ENCODE data around the gene RIBC2. TPM values are rescaled to one million over a fixed set of nuclear protein-coding genes. Genes with fewer than 3 reads are reported as not detected.
"Not testable (repeated sequence)": the region's sequence is repeated elsewhere in the genome, so short reads cannot be mapped to it uniquely, and the experiment has no call there.

Gene RIBC2
- polyA plus RNA-seq, 6 donors from 2014 or later, result 0.20 TPM; not detected in 5

GRCh38 chr22:45428391-45429385 lies 15.2 kb downstream of the RIBC2 start:
- H3K36me3 Mint-ChIP-seq, result peaks cover 0 to 16% of the 10 kb centered on the region in 2 donors

DNA sequence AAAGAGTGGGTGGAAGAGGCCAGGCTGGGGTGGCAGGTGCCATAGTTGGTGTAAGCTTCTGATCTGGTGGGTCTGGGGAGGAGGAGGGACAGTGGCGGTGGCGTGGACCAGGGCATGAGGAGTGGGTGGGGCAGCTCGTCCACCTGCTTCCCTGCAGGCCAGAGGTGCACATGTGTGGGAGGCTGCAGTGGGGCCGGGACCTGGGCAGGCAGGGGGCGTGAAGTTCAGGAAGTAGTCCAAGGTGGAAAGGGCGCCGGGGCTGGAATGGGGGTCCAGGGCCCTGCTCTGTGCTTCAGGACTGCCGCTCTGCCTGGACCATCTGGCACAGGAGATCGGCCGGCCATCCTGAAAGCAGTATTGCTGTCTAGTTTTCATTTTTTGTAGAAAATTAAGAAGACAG lies 15.9 kb downstream of the RIBC2 start:
- Mint-ChIP-seq H3K36me3 (peaks cover 0 to 16% of the 10 kb centered on the region in 2 donors), H3K4me1 (peaks cover 18 to 34% (median 20%) of the 10 kb centered on the region in 3 donors), H3K9me3 (peaks cover 0 to 11% (median 8%) of the 10 kb centered on the region in 7 donors), H3K27ac (peak overlapping the region in 5 of 6 donors; percentile 29 to 90 (median 83)), H3K27me3 (peaks cover 0 to 25% (median 0%) of the 10 kb centered on the region in 3 donors), H3K4me3 (peak overlapping the region in 7 of 8 donors; percentile 44 to 91 (median 66))
- DNase-seq (no peak), ATAC-seq (ENCODE audit: low read depth in 2 of 2) (no peak)

More at GRCh38 chr22:45428391-45429385, 15.2 kb downstream of the RIBC2 start:
- ATAC-seq (ENCODE audit: low read depth in 2 of 2), result no peak
- Mint-ChIP-seq H3K4me1 (peaks cover 18 to 34% (median 20%) of the 10 kb centered on the region in 3 donors), H3K4me3 (peak overlapping the region; percentile 44 to 91 (median 72)), H3K27ac (peak overlapping the region in 4 of 6 donors; percentile 29 to 90 (median 76)), H3K27me3 (peaks cover 0 to 25% (median 0%) of the 10 kb centered on the region in 3 donors), H3K9me3 (peaks cover 0 to 11% (median 8%) of the 10 kb centered on the region in 7 donors)
- no peak for DNase-seq

GRCh38 chr22:45429981-45430775 lies 16.7 kb downstream of the RIBC2 start:
- H3K4me3 Mint-ChIP-seq, result peak overlapping the region in 2 of 8 donors; percentile 54 to 91
- peaks cover 0 to 16% of the 10 kb centered on the region in 2 donors for H3K36me3 Mint-ChIP-seq
- ATAC-seq (ENCODE audit: low read depth in 2 of 2) (no peak), DNase-seq (no peak)
- H3K27ac Mint-ChIP-seq, result peak overlapping the region in 1 of 6 donors; percentile 74
- peaks cover 0 to 25% (median 0%) of the 10 kb centered on the region in 3 donors for H3K27me3 Mint-ChIP-seq
- H3K4me1 Mint-ChIP-seq, result peaks cover 18 to 34% (median 21%) of the 10 kb centered on the region in 3 donors
- H3K9me3 Mint-ChIP-seq, result peaks cover 0 to 11% (median 8%) of the 10 kb centered on the region in 7 donors

- H3K4me1 Mint-ChIP-seq, result peaks cover 25 to 41% (median 25%) of the 10 kb centered on the region in 3 donors
- no peak overlapping the region for H3K27ac Mint-ChIP-seq
- DNase-seq, result no peak
- H3K4me3 Mint-ChIP-seq, result no peak overlapping the region
- ATAC-seq (ENCODE audit: low read depth in 2 of 2), result no peak
- peaks cover 0 to 11% (median 8%) of the 10 kb centered on the region in 7 donors for H3K9me3 Mint-ChIP-seq
- H3K27me3 Mint-ChIP-seq, result peaks cover 0 to 24% (median 4%) of the 10 kb centered on the region in 3 donors
- H3K36me3 Mint-ChIP-seq, result peaks cover 0 to 15% of the 10 kb centered on the region in 2 donors
Observed at GRCh38 chr22:45430871-45431270, 17.4 kb downstream of the RIBC2 start.

GRCh38 chr22:45434981-45435380 lies 21.5 kb downstream of the RIBC2 start:
- Mint-ChIP-seq H3K36me3 (no peaks in the 10 kb centered on the region), H3K4me1 (peaks cover 8 to 18% (median 8%) of the 10 kb centered on the region in 3 donors), H3K9me3 (peaks cover 0 to 2% (median 0%) of the 10 kb centered on the region in 7 donors), H3K27me3 (peaks cover 0 to 12% (median 5%) of the 10 kb centered on the region in 3 donors), H3K27ac (no peak overlapping the region), H3K4me3 (peak overlapping the region in 1 of 8 donors; percentile 9)
- ATAC-seq (ENCODE audit: low read depth in 2 of 2) (no peak), DNase-seq (no peak)

DNA sequence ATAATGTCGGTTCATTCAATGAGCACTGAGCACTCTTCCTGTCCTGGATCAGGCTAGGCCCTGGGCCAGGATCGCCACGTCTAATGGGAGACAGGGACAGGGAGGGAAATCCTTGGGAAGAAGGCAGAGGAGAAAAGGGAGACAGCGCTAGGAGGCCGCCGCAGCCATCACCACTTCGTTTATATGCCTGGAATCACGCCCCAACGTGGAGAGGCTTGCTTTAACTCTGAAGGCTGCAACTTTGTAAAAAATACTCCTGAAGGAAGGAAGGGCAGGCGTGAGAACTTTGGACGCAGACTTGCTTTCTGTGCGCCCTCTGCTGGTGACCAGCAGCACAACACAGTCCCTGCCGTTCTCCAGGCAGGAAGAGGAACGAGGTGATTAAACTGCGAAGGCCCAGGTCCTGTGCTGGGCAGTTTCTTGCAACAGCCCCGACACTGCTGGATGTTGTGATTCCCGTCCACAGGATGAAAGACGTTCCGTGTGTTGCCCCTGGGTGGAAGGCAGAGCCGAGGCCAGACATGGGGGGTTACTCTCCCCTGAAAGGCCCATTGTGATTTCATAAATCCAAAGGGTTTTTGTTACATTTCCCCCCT lies 22.1 kb downstream of the RIBC2 start:
- Mint-ChIP-seq H3K27me3 (peaks cover 3 to 17% (median 5%) of the 10 kb centered on the region in 3 donors), H3K4me3 (peak overlapping the region in 3 of 8 donors; percentile 10 to 75 (median 12)), H3K4me1 (peaks cover 9 to 21% (median 10%) of the 10 kb centered on the region in 3 donors), H3K9me3 (peaks cover 0 to 2% (median 0%) of the 10 kb centered on the region in 7 donors), H3K36me3 (no peaks in the 10 kb centered on the region), H3K27ac (peak overlapping the region in 3 of 6 donors; percentile 55 to 73 (median 70))
- DNase-seq, result peak; percentile 74
- ATAC-seq (ENCODE audit: low read depth in 2 of 2), result peak; percentile 85 to 91

DNA sequence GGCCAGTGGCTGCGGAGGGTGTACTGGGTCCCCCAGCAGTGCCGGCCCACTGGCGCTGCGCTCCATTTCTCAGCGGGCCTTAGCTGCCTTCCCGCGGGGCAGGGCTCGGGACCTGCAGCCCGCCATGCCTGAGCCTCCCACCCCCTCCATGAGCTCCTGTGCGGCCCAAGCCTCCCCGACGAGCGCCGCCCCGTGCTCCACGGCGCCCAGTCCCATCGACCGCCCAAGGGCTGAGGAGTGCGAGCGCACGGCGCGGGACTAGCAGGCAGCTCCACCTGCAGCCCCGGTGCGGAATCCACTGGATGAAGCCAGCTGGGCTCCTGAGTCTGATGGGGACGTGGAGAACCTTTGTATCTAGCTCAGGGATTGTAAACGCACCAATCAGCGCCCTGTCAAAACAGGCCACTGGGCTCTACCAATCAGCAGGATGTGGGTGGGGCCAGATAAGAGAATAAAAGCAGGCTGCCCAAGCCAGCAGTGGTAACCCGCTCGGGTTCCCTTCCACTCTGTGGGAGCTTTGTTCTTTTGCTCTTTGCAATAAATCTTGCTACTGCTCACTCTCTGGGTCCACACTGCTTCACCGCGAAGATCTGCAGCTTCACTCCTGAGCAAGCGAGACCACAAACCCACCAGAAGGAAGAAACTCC lies 23.5 kb downstream of the RIBC2 start:
- not testable (repeated sequence) for H3K36me3 Mint-ChIP-seq; DNase-seq; H3K9me3 Mint-ChIP-seq; H3K4me3 Mint-ChIP-seq; ATAC-seq (ENCODE audit: low read depth in 2 of 2)
- peaks cover 8 to 26% (median 11%) of the 10 kb centered on the region in 3 donors for H3K27me3 Mint-ChIP-seq
- H3K4me1 Mint-ChIP-seq, result peaks cover 13 to 25% (median 20%) of the 10 kb centered on the region in 3 donors
- peak overlapping the region in 1 of 6 donors; percentile 3 for H3K27ac Mint-ChIP-seq

DNA sequence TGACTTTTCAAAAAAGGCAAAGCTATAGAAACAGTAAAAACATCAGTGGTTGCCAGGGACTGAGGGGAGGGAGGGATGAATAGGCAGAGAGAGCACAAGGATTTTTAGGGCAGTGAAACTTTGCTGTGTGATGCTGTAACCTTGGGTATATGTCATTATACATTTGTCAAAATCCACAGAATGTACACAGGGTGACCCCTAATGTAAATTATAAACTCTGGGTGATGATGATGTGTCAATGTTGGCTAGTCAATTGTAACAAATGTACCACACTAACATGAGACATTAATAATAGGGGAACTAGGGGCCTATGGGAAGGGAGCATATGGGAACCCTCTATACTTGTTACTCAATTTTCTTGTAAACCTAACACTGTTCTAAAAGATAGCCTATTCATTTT lies 24.8 kb downstream of the RIBC2 start:
- H3K4me1 Mint-ChIP-seq, result peaks cover 11 to 21% (median 20%) of the 10 kb centered on the region in 3 donors
- H3K36me3 Mint-ChIP-seq, result no peaks in the 10 kb centered on the region
- peaks cover 8 to 35% (median 11%) of the 10 kb centered on the region in 3 donors for H3K27me3 Mint-ChIP-seq
- no peak overlapping the region for H3K27ac Mint-ChIP-seq
- ATAC-seq (ENCODE audit: low read depth in 2 of 2) (no peak), DNase-seq (no peak)
- H3K4me3 Mint-ChIP-seq, result no peak overlapping the region
- H3K9me3 Mint-ChIP-seq, result peaks cover 0 to 2% (median 0%) of the 10 kb centered on the region in 7 donors

DNA sequence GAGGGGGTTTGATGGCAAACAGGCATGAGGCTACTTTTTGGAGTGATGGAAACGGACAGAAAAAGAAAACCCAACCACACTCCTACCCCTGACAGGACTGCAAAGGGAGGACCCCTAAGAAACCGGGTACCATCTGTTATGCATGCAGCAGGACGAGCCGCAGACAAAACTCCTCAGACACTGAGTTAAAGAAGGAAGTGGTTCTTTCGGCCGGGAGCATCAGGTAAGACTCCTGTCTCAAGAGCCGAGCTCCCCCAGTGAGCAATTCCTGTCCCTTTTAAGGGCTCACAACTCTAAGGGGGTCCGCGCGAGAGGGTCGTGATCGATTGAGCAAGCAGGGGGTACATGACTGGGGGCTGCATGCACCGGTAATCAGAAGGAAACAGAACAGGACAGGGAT lies 27.2 kb downstream of the RIBC2 start:
- not testable (repeated sequence) for DNase-seq, H3K36me3 Mint-ChIP-seq, H3K9me3 Mint-ChIP-seq
- peak in 1 of 2 donors; percentile 26 for ATAC-seq (ENCODE audit: low read depth in 2 of 2)
- peak overlapping the region; percentile 3 to 73 (median 56) for H3K4me3 Mint-ChIP-seq
- H3K4me1 Mint-ChIP-seq, result peaks cover 5 to 15% (median 14%) of the 10 kb centered on the region in 3 donors
- peak overlapping the region in 3 of 6 donors; percentile 16 to 82 (median 80) for H3K27ac Mint-ChIP-seq
- peaks cover 10 to 43% (median 11%) of the 10 kb centered on the region in 3 donors for H3K27me3 Mint-ChIP-seq

DNA sequence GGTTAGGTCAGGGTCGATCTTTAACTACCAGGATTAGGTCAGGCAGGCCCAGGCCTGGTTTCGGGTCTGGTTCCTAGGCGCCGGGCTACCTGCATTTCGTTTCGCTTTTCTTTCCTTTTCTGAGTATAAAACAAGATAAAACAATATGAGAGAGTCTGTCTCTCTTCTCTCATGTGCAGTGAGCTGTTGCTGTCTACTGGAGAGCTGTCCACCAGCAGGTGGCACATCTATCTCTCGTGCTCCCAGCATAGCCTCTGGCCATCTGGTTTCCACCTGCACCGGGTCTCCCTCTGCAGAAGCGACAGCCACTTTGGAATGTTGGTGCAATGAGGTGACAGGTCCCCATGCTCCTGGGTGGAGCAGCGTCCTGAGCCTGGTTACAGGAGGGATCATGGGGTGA lies 27.6 kb downstream of the RIBC2 start:
- DNase-seq, result no peak

GRCh38 chr22:45442116-45442515 lies 28.6 kb downstream of the RIBC2 start:
- ATAC-seq (ENCODE audit: low read depth in 2 of 2), result no peak
- no peaks in the 10 kb centered on the region for H3K9me3 Mint-ChIP-seq
- H3K27ac Mint-ChIP-seq, result no peak overlapping the region
- no peak overlapping the region for H3K4me3 Mint-ChIP-seq
- no peak for DNase-seq
- H3K36me3 Mint-ChIP-seq, result no peaks in the 10 kb centered on the region
- H3K27me3 Mint-ChIP-seq, result peaks cover 8 to 43% (median 11%) of the 10 kb centered on the region in 3 donors
- H3K4me1 Mint-ChIP-seq, result peaks cover 5 to 12% (median 12%) of the 10 kb centered on the region in 3 donors

More for the DNA sequence above, 27.6 kb downstream of the RIBC2 start:
- peak overlapping the region in 2 of 6 donors; percentile 7 to 82 for H3K27ac Mint-ChIP-seq
- no peaks in the 10 kb centered on the region for H3K36me3 Mint-ChIP-seq
- peaks cover 8 to 43% (median 11%) of the 10 kb centered on the region in 3 donors for H3K27me3 Mint-ChIP-seq
- no peaks in the 10 kb centered on the region for H3K9me3 Mint-ChIP-seq
- ATAC-seq (ENCODE audit: low read depth in 2 of 2), result peak; percentile 59
- H3K4me1 Mint-ChIP-seq, result peaks cover 5 to 12% (median 12%) of the 10 kb centered on the region in 3 donors
- peak overlapping the region; percentile 3 to 73 (median 56) for H3K4me3 Mint-ChIP-seq

- ATAC-seq (ENCODE audit: low read depth in 2 of 2), result no peak
- H3K36me3 Mint-ChIP-seq, result no peaks in the 10 kb centered on the region
- H3K27me3 Mint-ChIP-seq, result peaks cover 8 to 34% (median 11%) of the 10 kb centered on the region in 3 donors
- no peak overlapping the region for H3K4me3 Mint-ChIP-seq
- H3K27ac Mint-ChIP-seq, result no peak overlapping the region
- DNase-seq, result no peak
- H3K4me1 Mint-ChIP-seq, result peaks cover 5 to 12% (median 12%) of the 10 kb centered on the region in 3 donors
- no peaks in the 10 kb centered on the region for H3K9me3 Mint-ChIP-seq
Observed at GRCh38 chr22:45444168-45444567, 30.7 kb downstream of the RIBC2 start.

Measured in naive B cell (primary cell).